Measurements from ENCODE around the gene PREB.

PREB gene

DNA sequence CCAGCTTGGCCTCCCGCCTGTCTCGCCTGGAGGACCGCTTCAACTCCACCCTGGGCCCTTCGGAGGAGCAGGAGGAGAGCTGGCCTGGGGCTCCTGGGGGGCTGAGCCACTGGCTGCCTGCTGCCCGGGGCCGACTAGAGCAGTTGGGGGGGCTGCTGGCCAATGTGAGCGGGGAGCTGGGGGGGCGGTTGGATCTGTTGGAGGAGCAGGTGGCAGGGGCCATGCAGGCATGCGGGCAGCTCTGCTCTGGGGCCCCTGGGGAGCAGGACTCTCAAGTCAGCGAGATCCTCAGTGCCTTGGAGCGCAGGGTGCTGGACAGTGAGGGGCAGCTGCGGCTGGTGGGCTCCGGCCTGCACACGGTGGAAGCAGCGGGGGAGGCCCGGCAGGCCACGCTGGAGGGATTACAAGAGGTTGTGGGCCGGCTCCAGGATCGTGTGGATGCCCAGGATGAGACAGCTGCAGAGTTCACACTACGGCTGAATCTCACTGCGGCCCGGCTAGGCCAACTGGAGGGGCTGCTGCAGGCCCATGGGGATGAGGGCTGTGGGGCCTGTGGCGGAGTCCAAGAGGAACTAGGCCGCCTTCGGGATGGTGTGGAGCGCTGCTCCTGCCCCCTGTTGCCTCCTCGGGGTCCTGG is 51.5 kb downstream of the PREB start:
- DNase-seq (ENCODE audit: low read depth in 2 of 2): no peak

GRCh38 chr2:27081984-27082772 is 52.3 kb downstream of the PREB start:
- DNase-seq (ENCODE audit: low read depth in 2 of 2): no peak

All from stimulated activated CD4-positive, alpha-beta T cell treated with anti-CD3 and anti-CD28 coated beads, Interleukin-1b, Interleukin-23, amount 100 ng/mL, for 4 hours (primary cell).